Thoracic aorta (tissue), 2 donors: Measurements from ENCODE around the gene IL17B. TPM values are rescaled to one million over a fixed set of nuclear protein-coding genes. Genes with fewer than 3 reads are reported as not detected.
A peak's percentile ranks its signal among the peaks of the same experiment; 100 is the strongest.

Experiments
- ATAC-seq: fragments of 150-250 bp; one replicate; pipeline ENCODE4 v1.8.0; 2017; ENCODE audit warnings: low read depth; ENCODE audit not compliant: insufficient number of reproducible peaks, low FRiP score
- DNase-seq: peaks from one replicate; pipeline ENCODE4 v3.0.0-alpha.2; 2020; ENCODE audit warnings: low spot score
- H3K27ac ChIP-seq, 2 donors: fragments of 200-600 bp; sonication (generic); 1 replicate in 1 of 2; 2 replicates in 1 of 2; pipeline ENCODE4 v1.5.1; 2016; ENCODE audit warnings: mild to moderate bottlenecking in 2 of 2, moderate library complexity in 2 of 2
- H3K27me3 ChIP-seq: fragments of 200-600 bp; sonication (generic); replicated peaks from 2 replicates; pipeline ENCODE4 v1.6.0; 2016; ENCODE audit warnings: mild to moderate bottlenecking; ENCODE audit not compliant: insufficient read depth
- H3K36me3 ChIP-seq: fragments of 200-600 bp; sonication (generic); one replicate; pipeline ENCODE4 v1.5.1; 2016
- H3K4me1 ChIP-seq, 2 donors: fragments of 200-600 bp; sonication (generic); 1 replicate in 1 of 2; 2 replicates in 1 of 2; pipeline versions ENCODE4 v1.5.1 to v1.6.0; 2016; ENCODE audit warnings: low read depth in 2 of 2, mild to moderate bottlenecking in 1 of 2; ENCODE audit not compliant: control insufficient read depth in 1 of 2
- H3K4me3 ChIP-seq: fragments of 200-600 bp; sonication (generic); 2 replicates; pipeline ENCODE4 v1.5.1; 2016; ENCODE audit warnings: mild to moderate bottlenecking
- H3K9me3 ChIP-seq: fragments of 200-600 bp; sonication (generic); 2 replicates; pipeline ENCODE4 v1.5.1; 2016
- CTCF ChIP-seq: fragments of 200-600 bp; sonication (generic); IDR thresholded peaks from one replicate; pipeline ENCODE4 v1.5.1; 2019; ENCODE audit warnings: antibody characterized with exemption
- total RNA-seq, 2 donors: library from RNA; depleted of rRNA; stranded (reverse); fragments of >200 nt; gene quantifications; one replicate each; pipeline versions ENCODE4 v1.1.0 to v1.2.3, GENCODE V29; 2016

Gene IL17B
- 1 to 10 TPM; 1.9 to 7.1 TPM for total RNA-seq

- H3K4me1 ChIP-seq = peaks cover 24 to 58% of the 10 kb centered on the region in 2 donors
- no peak within 1 kb of the TSS for H3K4me3 ChIP-seq
- H3K27ac ChIP-seq = peak within 1 kb of the TSS; percentile 99 to 100
Observed at GRCh38 chr5:149379177-149379761, at the start of gene IL17B. TSS of gene IL17B (minus strand) at chr5:149379292. CDS start at chr5:149379225, 67 bp downstream.

GRCh38 chr5:149428032-149428431, 48.9 kb upstream of the IL17B start:
- H3K27me3 ChIP-seq = no peaks in the 10 kb centered on the region

More at GRCh38 chr5:149379177-149379761, at the start of gene IL17B:
- ATAC-seq (no peak), DNase-seq (no peak)
- Histone ChIP-seq H3K9me3 (no peaks in the 10 kb centered on the region), H3K36me3 (no peaks in the 10 kb centered on the region), H3K27me3 (no peaks in the 10 kb centered on the region)
- no peak for TF ChIP-seq CTCF

GRCh38 chr5:149427374-149427773, 48.3 kb upstream of the IL17B start:
- peaks cover 79% of the 10 kb centered on the region for H3K36me3 ChIP-seq
- no peak for ATAC-seq
- H3K9me3 ChIP-seq = no peaks in the 10 kb centered on the region
- no peak for DNase-seq
- H3K27me3 ChIP-seq = no peaks in the 10 kb centered on the region
- peak overlapping the region; percentile 96 to 97 for H3K27ac ChIP-seq
- H3K4me1 ChIP-seq = peaks cover 10 to 64% of the 10 kb centered on the region in 2 donors
- TF ChIP-seq CTCF = no peak
- no peak overlapping the region for H3K4me3 ChIP-seq

More at GRCh38 chr5:149428032-149428431, 48.9 kb upstream of the IL17B start:
- Histone ChIP-seq H3K4me3 (no peak overlapping the region), H3K9me3 (no peaks in the 10 kb centered on the region), H3K36me3 (peaks cover 72% of the 10 kb centered on the region), H3K4me1 (peaks cover 9 to 57% of the 10 kb centered on the region in 2 donors), H3K27ac (peak overlapping the region; percentile 96 to 97)
- no peak for DNase-seq
- TF ChIP-seq CTCF = no peak
- ATAC-seq = no peak

- no peak for TF ChIP-seq CTCF
- ATAC-seq (no peak), DNase-seq (no peak)
- Histone ChIP-seq H3K36me3 (peaks cover 83% of the 10 kb centered on the region), H3K9me3 (no peaks in the 10 kb centered on the region), H3K27me3 (no peaks in the 10 kb centered on the region), H3K27ac (peak overlapping the region; percentile 96 to 97), H3K4me3 (no peak overlapping the region), H3K4me1 (peaks cover 10 to 68% of the 10 kb centered on the region in 2 donors)
Observed at GRCh38 chr5:149426931-149427330, 47.8 kb upstream of the IL17B start.

GRCh38 chr5:149425729-149426128, 46.6 kb upstream of the IL17B start:
- Histone ChIP-seq H3K9me3 (no peaks in the 10 kb centered on the region), H3K27me3 (no peaks in the 10 kb centered on the region), H3K4me1 (peaks cover 14 to 78% of the 10 kb centered on the region in 2 donors), H3K27ac (peak overlapping the region; percentile 96 to 97), H3K36me3 (peaks cover 95% of the 10 kb centered on the region), H3K4me3 (no peak overlapping the region)
- DNase-seq = no peak
- TF ChIP-seq CTCF = no peak
- ATAC-seq = no peak
